ENCODE data around the gene SLC2A6.

SLC2A6 gene

DNA sequence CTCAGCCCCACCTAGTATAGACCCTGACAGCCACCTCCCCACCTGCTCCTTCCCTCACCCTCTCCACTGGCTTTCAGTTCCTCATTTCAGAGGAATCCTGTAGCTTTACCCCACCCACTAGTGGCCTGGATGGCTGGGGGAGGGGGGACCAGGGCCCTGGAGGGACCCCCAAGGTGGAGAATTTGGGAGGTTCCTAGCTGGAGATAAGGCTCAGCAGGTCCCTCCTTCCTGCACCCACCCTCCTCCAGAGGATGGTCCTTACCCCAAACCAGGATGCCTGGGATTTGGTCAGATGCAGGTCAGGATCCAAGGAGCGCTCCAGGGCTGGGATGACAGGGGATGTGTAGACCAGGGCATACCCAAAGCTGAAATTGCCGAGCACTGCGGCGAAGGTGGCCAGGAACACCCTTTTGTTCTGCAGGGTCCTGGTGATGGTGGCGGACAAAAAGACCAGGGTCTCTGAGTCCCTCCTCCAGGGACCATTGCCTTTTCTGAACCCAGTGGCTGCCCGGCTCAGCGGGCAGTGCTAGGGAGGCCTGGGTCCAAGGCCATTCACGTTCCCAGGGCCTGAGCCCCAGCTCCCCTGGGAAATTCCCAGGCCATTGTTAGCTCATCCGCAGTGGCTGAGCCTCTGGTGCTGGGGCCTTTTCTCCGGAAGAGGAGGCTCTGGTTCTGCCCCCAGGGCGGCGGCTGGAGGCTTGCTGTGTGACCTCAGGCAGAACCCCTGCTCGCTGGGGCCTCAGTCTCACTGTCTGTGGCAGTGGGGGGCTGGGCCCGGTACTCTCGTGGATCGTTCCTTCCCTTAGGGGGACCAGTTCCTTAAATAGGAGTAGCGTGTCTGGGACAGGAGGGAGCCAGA is 678 bp downstream of the SLC2A6 start:
- DNase-seq (ENCODE audit: low read depth in 2 of 2): no peak

DNA sequence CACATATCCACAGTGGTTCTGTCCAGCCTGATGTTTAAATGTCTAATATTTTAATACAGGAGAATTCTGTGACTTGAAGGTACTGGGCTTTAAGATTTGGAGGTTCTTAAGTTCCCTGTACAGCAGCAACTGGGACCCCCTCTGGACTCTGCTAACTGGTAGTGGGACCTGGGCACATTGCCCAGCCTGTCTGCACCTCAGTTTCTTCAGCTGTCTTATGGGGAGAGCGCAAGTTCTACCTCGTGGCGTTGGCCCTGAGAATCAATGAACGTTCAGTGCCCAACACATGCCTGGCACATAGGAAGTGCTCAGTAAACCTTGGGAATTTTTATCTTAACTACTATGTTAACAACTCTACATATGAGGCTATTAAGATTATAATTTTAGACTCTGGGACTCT is 1.4 kb downstream of the SLC2A6 start:
- DNase-seq (ENCODE audit: low read depth in 2 of 2): no peak

DNA sequence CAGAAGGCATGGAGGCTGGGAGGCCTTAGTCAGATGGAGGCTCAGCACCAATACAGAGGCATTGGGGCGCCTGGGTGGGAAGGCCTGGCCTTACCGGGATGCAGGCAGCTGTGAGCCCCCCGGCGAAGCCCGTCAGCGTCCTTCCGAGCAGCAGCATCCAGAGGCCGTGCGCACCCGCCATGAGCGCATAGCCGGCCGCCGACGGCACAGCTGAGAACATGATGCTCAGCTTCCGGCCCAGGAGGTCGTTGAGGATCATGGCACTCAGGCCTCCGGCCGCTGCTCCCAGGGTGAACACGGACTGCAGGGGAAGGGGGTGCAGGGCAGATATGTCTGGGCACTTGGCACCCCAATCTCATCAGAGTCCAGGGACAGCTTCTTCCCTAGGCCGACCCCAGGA is 2.0 kb downstream of the SLC2A6 start:
- no peak for DNase-seq (ENCODE audit: low read depth in 2 of 2)

DNA sequence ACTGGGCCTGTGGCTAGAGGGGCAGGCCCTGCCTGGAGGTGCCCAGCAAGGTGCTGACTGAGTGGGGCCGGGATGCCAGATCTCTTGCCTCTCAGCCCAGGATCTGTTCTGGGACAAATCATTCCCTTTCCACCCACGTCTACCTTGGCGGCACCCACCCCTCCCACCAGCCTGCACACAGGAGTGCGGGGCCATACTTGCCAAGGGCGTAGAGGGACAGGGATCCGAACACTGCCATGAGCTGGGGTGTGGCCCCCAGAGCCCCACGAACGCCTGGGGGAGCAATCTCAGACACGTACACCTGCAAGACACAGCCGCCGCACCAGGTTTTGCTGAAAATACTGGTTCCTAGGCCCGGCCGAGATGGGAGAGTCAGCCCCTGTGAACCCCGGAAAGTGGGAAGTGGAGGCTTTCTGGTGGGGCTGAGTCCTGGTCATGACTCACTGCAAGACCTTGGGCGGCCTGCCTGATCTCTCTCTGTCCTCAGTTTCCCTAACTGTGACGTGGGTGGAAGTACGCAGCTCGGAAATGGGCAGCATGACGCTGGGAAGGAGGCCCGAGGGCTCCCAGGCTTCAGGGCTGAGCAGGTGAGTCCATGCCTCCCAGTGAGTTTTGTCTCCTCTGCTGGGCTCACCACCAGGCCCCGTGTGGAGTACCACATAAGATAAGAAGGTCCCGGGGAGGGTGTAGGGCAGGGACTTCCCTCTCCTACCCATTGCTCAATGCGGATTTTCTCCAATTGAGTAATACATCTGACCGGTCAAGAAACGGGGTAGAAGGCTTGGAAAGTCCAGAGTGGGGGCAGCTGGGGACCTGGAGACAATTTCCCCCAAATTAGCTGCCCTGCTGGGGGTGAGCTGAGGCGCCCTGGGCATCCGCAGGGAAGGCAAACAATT is 2.6 kb downstream of the SLC2A6 start:
- no peak for DNase-seq (ENCODE audit: low read depth in 2 of 2)

DNA sequence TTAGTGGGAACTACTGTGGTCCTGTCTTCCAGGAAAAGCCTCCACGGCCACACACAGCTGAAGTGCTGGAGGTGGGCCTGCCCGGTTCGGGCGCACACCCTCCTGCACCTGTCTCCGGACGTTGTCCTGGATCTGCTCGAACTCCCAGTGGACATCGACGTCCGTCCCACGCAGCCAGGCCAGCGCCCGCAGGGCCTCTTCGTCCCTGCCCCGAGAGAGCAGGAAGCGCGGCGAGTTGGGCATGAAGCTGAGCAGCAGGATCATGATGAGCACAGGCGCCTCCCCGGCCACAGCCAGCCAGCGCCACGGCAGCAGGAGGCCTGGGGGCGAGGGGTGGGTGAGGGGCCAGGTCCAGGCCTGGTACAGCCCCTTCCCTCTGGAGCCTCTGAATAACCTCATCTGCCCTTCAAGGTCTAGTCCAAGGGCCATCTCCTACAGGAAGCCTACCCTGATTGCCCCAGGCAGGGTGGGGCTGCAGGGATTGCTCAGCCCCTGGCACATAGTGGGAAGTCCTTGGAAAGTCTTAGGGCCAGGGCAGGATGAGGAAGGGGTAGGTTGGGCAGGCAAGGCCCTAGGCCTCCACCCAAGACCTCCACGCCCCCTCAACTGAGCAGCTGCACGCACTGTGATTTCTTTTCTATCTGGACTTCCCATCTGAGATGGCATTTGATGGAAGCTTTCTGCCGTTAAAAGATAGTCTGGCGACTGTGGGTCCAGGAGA is 3.4 kb downstream of the SLC2A6 start:
- no peak for DNase-seq (ENCODE audit: low read depth in 2 of 2)

DNA sequence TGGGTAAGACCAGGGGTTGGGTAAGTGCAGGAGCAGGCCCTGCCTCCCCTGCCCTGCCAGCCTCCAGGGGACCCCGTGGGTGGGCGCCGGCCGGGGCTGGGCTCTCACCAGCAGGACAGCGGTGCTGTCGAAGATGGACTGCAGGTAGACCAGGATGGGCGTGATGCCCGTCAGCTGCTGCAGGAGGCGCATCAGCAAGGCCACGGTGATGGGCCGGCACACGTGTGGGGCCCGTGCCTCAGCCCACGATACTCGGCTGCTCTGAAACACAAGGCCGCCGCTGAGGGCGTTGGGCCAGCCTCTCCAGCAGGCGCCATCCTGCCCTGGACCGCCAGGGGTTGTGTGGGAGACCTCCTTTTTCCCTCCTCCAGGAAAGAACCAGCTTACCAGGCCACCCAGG is 4.0 kb downstream of the SLC2A6 start:
- no peak for DNase-seq (ENCODE audit: low read depth in 2 of 2)

DNA sequence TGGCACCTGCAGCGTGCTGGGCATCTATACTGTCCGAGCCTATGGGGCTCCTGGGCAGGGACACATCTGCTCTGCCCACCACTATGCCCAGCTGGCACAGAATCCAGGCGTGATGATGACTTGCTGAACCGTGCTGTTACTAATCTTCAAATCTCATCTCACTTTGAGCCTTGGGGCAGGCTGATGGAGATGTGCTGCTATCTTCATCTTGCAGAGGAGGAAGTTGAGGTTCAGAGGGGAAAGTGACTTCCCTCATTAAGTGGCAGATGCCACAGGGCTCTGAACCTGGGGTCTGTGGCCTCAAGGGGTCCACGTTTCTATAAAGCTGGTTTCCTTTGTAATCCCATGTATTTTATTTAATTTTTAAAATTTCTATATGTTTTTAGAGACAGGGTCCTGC is 4.7 kb downstream of the SLC2A6 start:
- DNase-seq (ENCODE audit: low read depth in 2 of 2): no peak

DNA sequence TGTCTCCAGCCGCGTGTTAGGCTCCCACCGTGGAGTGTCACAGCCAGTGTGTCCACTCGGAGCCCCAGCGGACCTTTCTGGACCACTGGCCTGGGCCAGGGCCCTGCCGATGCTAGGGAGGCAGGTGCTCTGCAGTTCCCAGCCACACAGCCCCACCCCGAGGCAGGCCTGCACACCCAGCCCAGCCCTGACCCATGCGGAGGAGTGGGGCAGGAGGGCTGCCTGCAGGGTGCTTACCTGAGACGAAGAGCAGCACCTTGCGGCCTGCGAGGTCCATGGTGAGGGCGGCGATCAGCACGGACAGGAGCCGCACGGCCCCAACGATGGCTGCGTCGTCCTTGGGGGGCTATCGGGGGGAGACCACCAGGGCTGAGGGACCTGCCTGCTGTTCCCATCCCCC is 5.2 kb downstream of the SLC2A6 start:
- DNase-seq (ENCODE audit: low read depth in 2 of 2): no peak

DNA sequence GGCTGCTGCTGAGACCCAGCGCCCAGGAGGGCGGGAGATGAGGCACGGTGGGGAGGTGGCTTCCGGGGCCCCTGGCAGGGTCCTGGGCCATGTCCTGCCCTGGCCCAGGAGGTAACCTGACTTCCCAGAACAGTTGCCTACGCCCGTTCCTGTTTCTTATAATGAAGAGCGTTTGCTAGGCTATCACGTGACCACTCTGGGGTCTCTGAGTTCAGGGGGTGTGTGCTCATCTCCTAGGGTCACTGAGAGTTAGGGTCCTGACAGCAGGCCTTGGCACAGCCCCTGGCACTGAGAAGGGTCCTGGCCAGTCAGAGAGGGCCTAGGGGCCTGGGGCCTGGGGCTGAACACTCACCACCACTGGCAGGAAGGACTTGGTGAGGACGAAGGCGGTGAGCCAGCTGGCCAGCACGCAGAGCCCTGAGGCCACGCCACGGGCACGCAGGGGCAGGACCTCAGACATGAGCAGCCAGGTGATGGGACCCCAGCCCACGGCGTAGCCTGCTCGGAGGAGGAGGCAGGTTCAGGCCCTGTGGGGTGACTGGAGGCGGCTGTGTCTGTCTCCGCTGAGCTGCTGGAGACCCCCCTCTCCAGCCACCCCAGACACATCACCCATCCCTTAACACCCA is 6.0 kb downstream of the SLC2A6 start:
- DNase-seq (ENCODE audit: low read depth in 2 of 2): no peak

DNA sequence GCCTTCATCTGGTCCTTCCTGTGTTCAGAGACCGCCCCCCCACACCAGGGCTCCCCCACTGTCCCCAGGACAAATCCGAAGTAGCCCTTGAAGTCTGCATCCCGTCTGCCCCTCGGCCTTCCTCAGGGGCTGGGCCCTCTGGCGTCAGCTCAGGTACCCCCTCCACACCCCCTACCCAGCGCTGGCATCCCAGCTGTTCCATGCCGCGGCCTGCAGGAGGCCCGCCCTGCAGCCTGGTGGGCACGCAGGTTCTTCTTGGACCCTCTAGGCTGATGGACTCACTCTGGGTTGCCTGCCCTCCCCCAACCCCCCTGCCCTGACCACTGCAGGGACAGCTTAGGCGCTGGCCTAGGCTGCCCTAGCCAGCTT is 6.6 kb downstream of the SLC2A6 start:
- DNase-seq (ENCODE audit: low read depth in 2 of 2): no peak

DNA sequence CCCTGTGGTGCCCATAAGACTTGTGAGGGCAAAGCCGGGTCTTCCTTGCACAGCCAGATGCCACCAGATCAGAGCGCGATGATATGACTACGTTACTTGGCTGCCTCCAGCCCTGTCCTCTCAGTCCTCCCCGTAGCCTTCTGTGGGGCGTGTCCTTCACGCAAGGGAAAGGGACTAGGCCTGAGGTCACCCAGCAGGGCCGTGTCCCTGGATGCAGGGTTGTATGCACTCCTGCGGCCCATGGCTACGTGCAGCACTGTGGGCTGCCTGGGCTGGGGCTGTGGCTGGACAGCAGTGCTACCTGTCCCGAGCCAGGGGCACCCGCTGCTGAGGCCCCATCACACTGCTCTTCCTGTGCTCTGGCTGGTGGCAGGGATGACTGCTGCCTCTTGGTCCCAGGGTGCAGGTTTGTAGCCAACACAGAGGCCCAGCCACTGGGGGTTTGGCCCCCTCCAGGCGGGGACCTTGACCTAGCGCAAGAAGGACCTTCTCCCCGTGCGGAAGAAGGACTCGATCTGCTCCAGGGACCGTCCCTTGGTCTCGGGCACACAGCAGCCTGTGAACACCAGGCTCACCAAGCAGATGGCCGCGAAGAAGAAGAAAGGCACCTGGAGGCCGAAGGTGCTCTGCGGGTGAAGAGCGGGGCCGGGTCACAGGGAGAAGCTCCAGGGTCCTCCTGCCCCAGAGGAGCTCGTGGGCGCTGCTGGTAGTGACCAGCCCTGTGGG is 7.2 kb downstream of the SLC2A6 start:
- DNase-seq (ENCODE audit: low read depth in 2 of 2): no peak

DNA sequence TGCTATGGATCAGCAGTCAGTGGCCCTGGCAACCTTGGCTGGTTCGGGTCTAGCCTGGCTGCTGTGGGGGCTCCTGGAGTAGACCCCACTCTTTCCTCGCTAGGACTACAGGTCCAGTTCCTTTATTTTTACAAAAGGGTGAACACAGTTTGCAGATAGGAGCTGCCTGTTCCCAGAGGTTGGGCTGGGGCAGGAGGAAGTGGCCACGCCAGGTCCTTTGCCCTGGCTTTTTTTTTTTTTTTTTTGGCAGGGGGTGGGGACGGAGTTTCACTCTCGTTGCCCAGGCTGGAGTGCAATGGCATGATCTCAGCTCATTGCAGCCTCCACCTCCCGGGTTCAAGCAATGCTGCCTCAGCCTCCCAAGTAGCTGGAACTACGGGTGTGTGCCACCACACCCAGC is 7.9 kb downstream of the SLC2A6 start:
- no peak for DNase-seq (ENCODE audit: low read depth in 2 of 2)

DNA sequence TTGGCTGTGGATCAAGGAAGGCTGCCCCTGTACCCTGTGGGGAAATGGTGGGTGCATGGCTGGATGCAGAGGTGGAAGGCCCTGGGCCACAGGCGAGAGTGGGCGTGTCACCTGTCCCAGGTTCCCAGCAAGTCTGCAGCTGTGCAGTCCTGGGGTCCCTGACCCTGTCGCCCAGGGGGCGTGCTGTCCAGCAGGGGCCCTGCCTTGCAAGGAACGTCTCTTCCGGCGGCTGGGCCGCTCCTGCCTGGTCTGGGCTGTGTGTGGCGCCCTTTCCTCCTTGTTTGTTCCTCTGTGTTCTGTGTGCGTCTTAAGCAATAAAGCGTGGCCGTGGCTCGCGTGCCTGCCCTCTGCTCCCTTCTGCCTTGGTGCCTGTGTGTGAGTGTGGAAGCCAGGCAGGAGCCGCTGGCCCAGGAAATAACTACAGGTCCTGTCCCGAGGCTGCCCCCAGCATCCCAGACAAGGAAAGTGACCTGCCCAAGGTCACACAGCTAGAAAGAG is 8.4 kb downstream of the SLC2A6 start:
- DNase-seq (ENCODE audit: low read depth in 2 of 2): no peak

DNA sequence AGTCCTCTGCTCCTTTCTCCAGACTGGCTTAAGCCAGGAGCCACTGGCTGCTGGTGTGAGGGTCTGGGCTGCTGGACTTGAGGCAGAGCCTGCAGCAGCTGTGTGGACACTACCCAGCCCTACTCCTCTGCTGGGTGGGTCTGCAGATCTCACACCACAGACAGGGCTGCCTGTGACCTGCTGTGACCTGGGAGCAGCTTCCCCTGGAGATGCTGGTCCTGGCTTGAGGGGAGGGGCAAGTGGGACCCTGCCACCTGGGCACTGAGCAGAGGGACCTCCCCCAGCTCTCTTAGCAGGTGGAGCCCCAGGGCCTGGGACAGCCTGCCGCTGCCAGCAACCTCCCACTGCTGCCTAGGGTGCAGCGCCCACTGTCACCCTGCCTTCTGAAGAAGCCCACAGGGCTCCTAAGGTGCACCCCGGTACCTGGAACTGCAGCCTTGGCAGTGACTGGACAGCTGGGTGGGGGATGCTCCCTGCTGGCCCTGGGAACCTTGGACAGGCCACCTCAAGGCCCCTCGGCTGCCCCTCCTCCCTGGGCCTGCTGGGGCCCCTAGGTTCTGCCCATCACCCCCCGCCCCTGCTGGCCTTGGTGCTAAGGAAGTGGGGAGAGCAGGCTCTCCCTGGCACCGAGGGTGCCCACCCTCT is 10.0 kb downstream of the SLC2A6 start:
- no peak for DNase-seq (ENCODE audit: low read depth in 2 of 2)

DNA sequence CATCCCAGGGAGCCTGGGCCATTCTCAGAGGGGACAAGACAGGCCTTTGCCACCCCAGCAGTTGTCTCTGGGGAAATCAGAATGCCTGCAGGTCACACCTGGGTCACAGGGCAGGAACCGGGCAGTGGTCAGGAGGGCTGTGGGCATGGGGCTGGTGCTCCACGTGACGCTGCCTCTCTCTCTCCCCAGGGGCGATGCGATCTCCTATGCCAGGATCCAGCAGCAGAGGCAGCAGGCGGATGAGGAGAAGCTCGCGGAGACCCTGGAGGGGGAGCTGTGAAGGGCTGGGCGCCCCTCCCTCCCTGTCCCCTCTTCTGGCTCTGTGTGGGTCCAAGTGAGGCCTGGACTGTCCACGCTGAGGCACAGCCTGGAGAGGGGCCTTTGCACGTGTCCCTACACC is 10.5 kb downstream of the SLC2A6 start:
- no peak for DNase-seq (ENCODE audit: low read depth in 2 of 2)

DNA sequence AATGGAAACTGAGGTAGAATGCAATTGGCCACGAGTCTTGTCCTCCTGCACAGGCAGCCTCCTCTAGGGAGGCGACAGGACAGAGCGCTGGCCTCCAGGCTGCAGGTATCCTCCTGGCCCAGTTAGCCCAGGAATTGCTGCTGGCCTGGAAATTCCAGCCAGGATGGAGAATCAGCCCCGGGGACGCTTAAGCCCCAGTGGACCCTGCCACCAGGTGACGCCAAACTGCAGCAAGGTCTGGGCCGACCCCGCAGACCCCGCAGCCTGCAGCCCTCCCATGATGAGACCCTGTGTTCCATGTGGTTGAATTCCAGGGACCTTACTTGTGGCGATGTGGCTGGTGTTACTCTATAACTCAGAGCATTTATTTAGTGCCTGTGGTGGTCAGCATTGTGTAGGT is 11.8 kb downstream of the SLC2A6 start:
- no peak for DNase-seq (ENCODE audit: low read depth in 2 of 2)

DNA sequence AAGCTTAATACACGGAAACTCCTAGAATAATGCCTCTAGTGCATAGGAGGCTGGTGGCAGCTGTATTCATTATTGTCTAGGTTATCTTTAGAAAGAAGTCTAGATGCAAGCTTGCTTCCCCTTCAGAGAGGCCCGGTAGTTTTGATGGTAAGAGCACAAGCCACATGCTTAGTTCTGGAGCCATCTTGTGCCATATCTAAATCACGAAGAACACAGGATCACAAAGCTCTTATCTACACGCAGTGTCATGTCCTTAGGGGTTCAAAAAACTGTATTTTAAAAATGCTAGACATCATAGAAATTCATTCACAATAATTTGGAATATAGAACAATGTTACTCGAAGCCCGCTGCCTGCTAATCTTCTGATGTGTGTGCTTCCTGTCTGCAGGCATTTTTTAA is 12.9 kb downstream of the SLC2A6 start:
- no peak for DNase-seq (ENCODE audit: low read depth in 2 of 2)

DNA sequence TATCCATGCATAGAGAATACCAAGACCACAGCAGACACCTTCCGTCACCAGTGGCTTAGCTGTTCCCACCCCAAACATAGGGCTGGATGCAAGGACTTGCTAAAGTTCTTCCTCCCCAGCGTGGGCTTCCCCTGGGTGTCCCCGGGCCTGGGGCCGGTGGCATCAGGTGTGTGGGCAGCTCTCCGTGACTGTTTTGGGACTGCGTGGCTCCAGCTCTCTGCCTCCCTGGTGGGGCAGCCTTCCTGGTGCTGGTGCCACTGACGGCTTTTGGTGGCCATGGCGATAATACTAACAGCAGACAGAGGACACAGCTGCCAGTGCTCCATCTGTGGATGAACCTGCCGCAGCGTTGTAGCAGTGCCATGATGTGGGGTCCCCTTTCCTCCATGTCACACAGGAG is 14.3 kb downstream of the SLC2A6 start:
- DNase-seq (ENCODE audit: low read depth in 2 of 2): no peak

DNA sequence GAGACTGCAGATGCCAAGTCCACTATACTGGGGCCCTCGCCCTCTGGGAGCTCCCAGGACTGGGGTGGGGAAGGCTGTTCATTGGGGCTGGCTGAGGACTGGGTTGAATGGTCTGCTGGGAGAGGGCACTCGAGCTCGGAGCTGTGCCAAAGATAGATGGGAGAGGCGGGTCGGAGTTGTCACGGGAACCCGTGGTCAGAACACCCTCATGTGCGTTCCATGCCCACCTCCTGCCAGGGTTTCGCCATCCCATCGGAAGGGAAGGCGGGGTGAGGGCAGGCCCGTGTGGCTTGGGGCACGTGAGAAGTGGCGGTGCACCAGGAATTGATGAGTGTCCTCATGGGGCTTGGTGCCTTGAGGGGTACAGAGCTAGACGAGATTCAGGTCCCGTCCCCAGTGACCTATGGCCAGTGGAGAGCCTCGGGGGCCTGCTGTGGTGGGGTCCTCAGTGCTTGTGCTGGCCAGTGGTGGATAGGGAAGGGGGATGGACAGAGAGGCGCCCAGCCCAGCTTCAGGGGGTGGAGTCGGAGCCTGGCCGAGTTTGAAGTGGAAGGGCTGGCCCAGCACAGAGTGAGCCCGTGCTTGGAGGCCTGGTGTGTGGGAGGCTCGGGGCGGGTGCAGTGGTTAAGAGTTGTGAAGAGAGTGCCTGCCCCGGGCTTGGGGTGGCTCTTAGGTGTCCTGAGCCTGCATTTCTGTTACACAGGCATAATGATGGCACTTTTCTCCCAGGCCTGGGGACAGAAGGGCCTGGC is 14.9 kb downstream of the SLC2A6 start:
- DNase-seq (ENCODE audit: low read depth in 2 of 2): no peak
